Caco-2 (cell line): Measurements from ENCODE around the gene IQCC. TPM values are rescaled to one million over a fixed set of nuclear protein-coding genes. Genes with fewer than 3 reads are reported as not detected.

Source experiments
- BruUV-seq: library from RNA; stranded (reverse); fragments of 400-500 nt; replicated peaks from 2 replicates; lab custom pipeline; 2021; lab: Mats Ljungman, UMichigan
- CTCF ChIA-PET: fragments of 300-600 bp; sonication (Branson Sonifier 250); formaldehyde crosslinking; loops from one replicate; lab custom pipeline; 2022; ENCODE audit warnings: antibody characterized with exemption; lab: Charles Lee
- POLR2A ChIA-PET: fragments of 300-600 bp; sonication (Branson Sonifier 250); formaldehyde crosslinking; loops from one replicate; lab custom pipeline; 2022; ENCODE audit warnings: antibody characterized with exemption; lab: Charles Lee
- DNase-seq, 2 experiments: peaks; one replicate each; pipeline versions ENCODE4 v3.0.0 to v3.0.0-alpha.2; 2020 to 2022
- H3K27me3 ChIP-seq: replicated peaks from 2 replicates; pipeline ENCODE4 v1.6.0; 2011; ENCODE audit warnings: low read length; ENCODE audit not compliant: control insufficient read depth, insufficient read depth
- H3K36me3 ChIP-seq: 2 replicates; pipeline ENCODE4 v1.5.1; 2011; ENCODE audit warnings: low read length; ENCODE audit not compliant: control insufficient read depth, insufficient read depth
- H3K4me1 ChIP-seq: fragments of 250-450 bp; sonication (Bioruptor Pico); 2 replicates; pipeline ENCODE4 v1.5.1; 2020; ENCODE audit warnings: mild to moderate bottlenecking
- H3K4me3 ChIP-seq: 2 replicates; pipeline ENCODE4 v1.5.1; 2011; ENCODE audit warnings: low read depth, mild to moderate bottlenecking, control low read depth, low read length
- H3K9me3 ChIP-seq: fragments of 250-450 bp; sonication (Bioruptor Pico); 2 replicates; pipeline ENCODE4 v1.5.1; 2020; ENCODE audit warnings: mild to moderate bottlenecking, moderate library complexity
- H3K27ac Mint-ChIP-seq: one replicate; pipeline ENCODE4 v1.8.0; 2022; ENCODE audit warnings: mixed read lengths; ENCODE audit not compliant: unreplicated experiment
- H3K27me3 Mint-ChIP-seq: one replicate; pipeline ENCODE4 v1.8.0; 2022; ENCODE audit warnings: mixed read lengths; ENCODE audit not compliant: insufficient read depth, unreplicated experiment
- H3K36me3 Mint-ChIP-seq: one replicate; pipeline ENCODE4 v1.8.0; 2022; ENCODE audit warnings: mild to moderate bottlenecking, mixed read lengths; ENCODE audit not compliant: insufficient read depth, unreplicated experiment
- H3K4me1 Mint-ChIP-seq: one replicate; pipeline ENCODE4 v1.8.0; 2022; ENCODE audit warnings: low read depth, mixed read lengths; ENCODE audit not compliant: unreplicated experiment
- H3K4me3 Mint-ChIP-seq: one replicate; pipeline ENCODE4 v1.8.0; 2022; ENCODE audit warnings: mild to moderate bottlenecking, moderate library complexity, mixed read lengths; ENCODE audit not compliant: unreplicated experiment
- H3K9me3 Mint-ChIP-seq: one replicate; pipeline ENCODE4 v1.8.0; 2022; ENCODE audit warnings: mixed read lengths; ENCODE audit not compliant: unreplicated experiment
- CTCF ChIP-seq, 2 experiments: fragments of 200-600 bp in 1 of 2; IDR thresholded peaks; 1 replicate in 1 of 2; 2 replicates in 1 of 2; pipeline versions ENCODE4 v1.5.1 to v1.8.0; 2011 to 2022; ENCODE audit warnings: antibody characterized with exemption in 1 of 2, control low read depth in 1 of 2, inconsistent platforms in 1 of 2, low read depth in 1 of 2, low read length in 1 of 2, mild to moderate bottlenecking in 1 of 2, moderate library complexity in 1 of 2; ENCODE audit not compliant: insufficient read depth in 1 of 2, severe bottlenecking in 1 of 2, unreplicated experiment in 1 of 2
- intact Hi-C: fragments of 100-400 bp; cut with micrococcal nuclease; formaldehyde crosslinking; loops from one replicate; pipeline ENCODE4 v1.10.0; 2022; ENCODE audit not compliant: unreplicated experiment
- total RNA-seq: library from RNA; stranded (reverse); gene quantifications from 2 replicates; pipeline ENCODE4 v1.2.3, GENCODE V29; 2022

IQCC gene
- total RNA-seq, 1 experiment from 2014 or later: 3.4 TPM

GRCh38 chr1:32255072-32256071 lies 49.9 kb downstream of the IQCC start:
- no peaks in the 10 kb centered on the region for H3K4me1 Mint-ChIP-seq
- ChIA-PET POLR2A (no interaction called here), CTCF (no interaction called here)
- no peak overlapping the region for H3K27ac Mint-ChIP-seq
- Histone ChIP-seq H3K27me3 (no peaks in the 10 kb centered on the region), H3K9me3 (no peaks in the 10 kb centered on the region), H3K4me1 (no peaks in the 10 kb centered on the region), H3K36me3 (no peaks in the 10 kb centered on the region), H3K4me3 (no peak overlapping the region)
- no peak for TF ChIP-seq CTCF (IDR thresholded peaks at IDR 0.05; ENCODE audit: insufficient read depth in 1 of 2, low read depth in 1 of 2, low read length in 1 of 2, severe bottlenecking in 1 of 2, unreplicated experiment in 1 of 2)
- H3K36me3 Mint-ChIP-seq: no peaks in the 10 kb centered on the region
- no peaks in the 10 kb centered on the region for H3K9me3 Mint-ChIP-seq
- no peak for DNase-seq
- H3K4me3 Mint-ChIP-seq: no peak overlapping the region
- intact Hi-C loops: no loop called here
- H3K27me3 Mint-ChIP-seq: no peaks in the 10 kb centered on the region
- BruUV-seq: no TSS peak

GRCh38 chr1:32256473-32257226 lies 51.2 kb downstream of the IQCC start:
- no peaks in the 10 kb centered on the region for H3K4me1 Mint-ChIP-seq
- no peaks in the 10 kb centered on the region for H3K27me3 Mint-ChIP-seq
- no peak overlapping the region for H3K27ac Mint-ChIP-seq
- Histone ChIP-seq H3K9me3 (no peaks in the 10 kb centered on the region), H3K4me1 (no peaks in the 10 kb centered on the region), H3K27me3 (no peaks in the 10 kb centered on the region), H3K4me3 (no peak overlapping the region), H3K36me3 (no peaks in the 10 kb centered on the region)
- no TSS peak for BruUV-seq
- intact Hi-C loops: no loop called here
- no peak for TF ChIP-seq CTCF (IDR thresholded peaks at IDR 0.05; ENCODE audit: insufficient read depth in 1 of 2, low read depth in 1 of 2, low read length in 1 of 2, severe bottlenecking in 1 of 2, unreplicated experiment in 1 of 2)
- no peaks in the 10 kb centered on the region for H3K36me3 Mint-ChIP-seq
- ChIA-PET CTCF (no interaction called here), POLR2A (no interaction called here)
- DNase-seq: no peak
- H3K4me3 Mint-ChIP-seq: no peak overlapping the region
- H3K9me3 Mint-ChIP-seq: no peaks in the 10 kb centered on the region

- H3K4me3 Mint-ChIP-seq: no peak overlapping the region
- POLR2A ChIA-PET: no interaction called here
- no peak for TF ChIP-seq CTCF (IDR thresholded peaks at IDR 0.05; ENCODE audit: insufficient read depth in 1 of 2, low read depth in 1 of 2, low read length in 1 of 2, severe bottlenecking in 1 of 2, unreplicated experiment in 1 of 2)
These were observed 51.7 kb downstream of the IQCC start for GRCh38 chr1:32257227-32257508.

More at GRCh38 chr1:32257227-32257508, 51.7 kb downstream of the IQCC start:
- intact Hi-C loops: no loop called here
- H3K4me1 ChIP-seq: no peaks in the 10 kb centered on the region
- Mint-ChIP-seq H3K4me1 (no peaks in the 10 kb centered on the region), H3K27me3 (no peaks in the 10 kb centered on the region), H3K9me3 (no peaks in the 10 kb centered on the region), H3K36me3 (no peaks in the 10 kb centered on the region), H3K27ac (no peak overlapping the region)
- no TSS peak for BruUV-seq
- H3K4me3 ChIP-seq: no peak overlapping the region
- no peak for DNase-seq
- no peaks in the 10 kb centered on the region for H3K9me3 ChIP-seq
- CTCF ChIA-PET: no interaction called here
- no peaks in the 10 kb centered on the region for H3K36me3 ChIP-seq
- H3K27me3 ChIP-seq: no peaks in the 10 kb centered on the region
